Measurements from ENCODE around the gene ACOT7. TPM values are rescaled to one million over a fixed set of nuclear protein-coding genes. Genes with fewer than 3 reads are reported as not detected.

The ACOT7 gene
- total RNA-seq, 1 experiment from 2014 or later = 70.2 TPM

- Histone ChIP-seq H3K4me3 (no peak overlapping the region), H3K9me3 (ENCODE audit: insufficient read depth, low read depth) (no peaks in the 10 kb centered on the region), H2AFZ (no peak overlapping the region), H3K4me2 (no peak overlapping the region), H3K36me3 (ENCODE audit: low read depth) (no peaks in the 10 kb centered on the region), H4K20me1 (ENCODE audit: insufficient read depth) (no peaks in the 10 kb centered on the region), H3K9me2 (ENCODE audit: insufficient read depth) (no peaks in the 10 kb centered on the region), H3K27me3 (ENCODE audit: insufficient read depth, low read depth) (peaks cover 11% of the 10 kb centered on the region), H3K79me2 (ENCODE audit: low read depth) (no peaks in the 10 kb centered on the region), H3K4me1 (replicated peaks; ENCODE audit: insufficient read depth) (no peaks in the 10 kb centered on the region), H3F3A (ENCODE audit: insufficient read depth, low read depth) (no peaks in the 10 kb centered on the region; the same call in 1 of the 2 replicates), H3K27ac (no peak overlapping the region)
- ChIA-PET POLR2A (ENCODE audit: unreplicated experiment) (no interaction called here), CTCF (interaction anchor here (0.6 kb wide), 1 partner anchor 104 kb away, joined by 6 read pairs; no protein-coding TSS in a partner anchor)
- intact Hi-C loops (cut with micrococcal nuclease; ENCODE audit: unreplicated experiment) = loop anchor here (5.0 kb wide), 2 partner anchors 239 to 399 kb away; no protein-coding TSS in a partner anchor
- TF ChIP-seq CTCF (conservative IDR thresholded peaks at IDR 0.05) = no peak
- TF ChIP-seq EZH2 (IDR thresholded peaks at IDR 0.05; ENCODE audit: low read depth) = no peak
- DNase-seq = no peak
- no TSS peak for BruUV-seq (replicated peaks)
Observed at GRCh38 chr1:6248161-6248776, 145.3 kb downstream of the ACOT7 start.

- no peaks in the 10 kb centered on the region for H3K79me2 ChIP-seq (ENCODE audit: low read depth)
- no peaks in the 10 kb centered on the region for H3K9me2 ChIP-seq (ENCODE audit: insufficient read depth)
- no peak overlapping the region for H2AFZ ChIP-seq
- no peak for DNase-seq
- no peak overlapping the region for H3K4me3 ChIP-seq
- H3K4me2 ChIP-seq = no peak overlapping the region
- intact Hi-C loops (cut with micrococcal nuclease; ENCODE audit: unreplicated experiment) = loop anchor here (2.0 to 5.0 kb wide), 5 partner anchors 157 to 971 kb away; no protein-coding TSS in a partner anchor
- CTCF ChIA-PET = interaction anchor here (0.6 to 1.1 kb wide), 2 partner anchors 157 to 353 kb away, joined by 3 read pairs; no protein-coding TSS in a partner anchor
- POLR2A ChIA-PET (ENCODE audit: unreplicated experiment) = no interaction called here
- H4K20me1 ChIP-seq (ENCODE audit: insufficient read depth) = no peaks in the 10 kb centered on the region
- H3F3A ChIP-seq (ENCODE audit: insufficient read depth, low read depth) = no peaks in the 10 kb centered on the region; the same call in 1 of the 2 replicates
- no peak overlapping the region for H3K27ac ChIP-seq
- H3K4me1 ChIP-seq (replicated peaks; ENCODE audit: insufficient read depth) = no peaks in the 10 kb centered on the region
- no peaks in the 10 kb centered on the region for H3K36me3 ChIP-seq (ENCODE audit: low read depth)
- no peak for TF ChIP-seq EZH2 (IDR thresholded peaks at IDR 0.05; ENCODE audit: low read depth)
- no peak for TF ChIP-seq CTCF (conservative IDR thresholded peaks at IDR 0.05)
- peaks cover 17% of the 10 kb centered on the region for H3K27me3 ChIP-seq (ENCODE audit: insufficient read depth, low read depth)
- H3K9me3 ChIP-seq (ENCODE audit: insufficient read depth, low read depth) = no peaks in the 10 kb centered on the region
- BruUV-seq (replicated peaks) = no TSS peak
Observed at GRCh38 chr1:6247651-6248050, 145.9 kb downstream of the ACOT7 start.

- Histone ChIP-seq H3K4me3 (no peak overlapping the region), H2AFZ (no peak overlapping the region), H3F3A (ENCODE audit: insufficient read depth, low read depth) (no peaks in the 10 kb centered on the region; the same call in 1 of the 2 replicates), H3K36me3 (ENCODE audit: low read depth) (no peaks in the 10 kb centered on the region), H3K4me1 (replicated peaks; ENCODE audit: insufficient read depth) (no peaks in the 10 kb centered on the region), H4K20me1 (ENCODE audit: insufficient read depth) (no peaks in the 10 kb centered on the region), H3K27ac (no peak overlapping the region), H3K79me2 (ENCODE audit: low read depth) (no peaks in the 10 kb centered on the region), H3K27me3 (ENCODE audit: insufficient read depth, low read depth) (peaks cover 17% of the 10 kb centered on the region), H3K4me2 (peak overlapping the region; percentile 49; the same call in 1 of the 2 replicates), H3K9me3 (ENCODE audit: insufficient read depth, low read depth) (no peaks in the 10 kb centered on the region), H3K9me2 (ENCODE audit: insufficient read depth) (no peaks in the 10 kb centered on the region)
- TF ChIP-seq CTCF (conservative IDR thresholded peaks at IDR 0.05) = peak; percentile 92
- TF ChIP-seq EZH2 (IDR thresholded peaks at IDR 0.05; ENCODE audit: low read depth) = no peak
- POLR2A ChIA-PET (ENCODE audit: unreplicated experiment) = interaction anchor here (0.6 kb wide), 2 partner anchors 274 to 1599 kb away, joined by 3 to 4 read pairs; no protein-coding TSS in a partner anchor
- DNase-seq = peak in 1 of 2 experiments; percentile 72
- CTCF ChIA-PET = interaction anchor here (0.6 to 1.1 kb wide), 8 partner anchors 90 to 788 kb away, joined by 3 to 6 read pairs (median 3); no protein-coding TSS in a partner anchor
- intact Hi-C loops (cut with micrococcal nuclease; ENCODE audit: unreplicated experiment) = loop anchor here (1.0 to 5.0 kb wide), 6 partner anchors 97 to 972 kb away; no protein-coding TSS in a partner anchor
- BruUV-seq (replicated peaks) = no TSS peak
Observed at GRCh38 chr1:6246497-6247467, 146.8 kb downstream of the ACOT7 start.
